K562 (cell line): ENCODE measurements around the gene CCND3. TPM values are rescaled to one million over a fixed set of nuclear protein-coding genes. Genes with fewer than 3 reads are reported as not detected.

Experiments
- CBX2 ChIP-seq: fragments of 200-600 bp; sonication (generic); IDR thresholded peaks from one replicate; pipeline ENCODE4 v1.6.1; 2012; ENCODE audit warnings: mild to moderate bottlenecking, low read length, inconsistent platforms; ENCODE audit not compliant: insufficient read depth, poor library complexity, severe bottlenecking
- CREM ChIP-seq: IDR thresholded peaks from 2 replicates; pipeline ENCODE4 v1.6.1; 2014; ENCODE audit warnings: antibody characterized with exemption, low read depth
- GABPB2 ChIP-seq: fragments of 250-450 bp; sonication (Bioruptor Pico); conservative IDR thresholded peaks from 2 replicates; pipeline ENCODE4 v1.5.1; 2021; ENCODE audit warnings: mild to moderate bottlenecking
- HMGXB4 ChIP-seq: sonication (generic); formaldehyde crosslinking; IDR thresholded peaks from 2 replicates; pipeline ENCODE4 v1.8.1; 2023; ENCODE audit warnings: mild to moderate bottlenecking, missing genetic modification reagents
- MAFG ChIP-seq: fragments of 450-650 bp; conservative IDR thresholded peaks from 2 replicates; pipeline ENCODE4 v1.6.1; 2016; ENCODE audit warnings: missing genetic modification characterization, missing compliant biosample characterization
- MECOM ChIP-seq: fragments of 250-450 bp; sonication (Bioruptor Pico); IDR thresholded peaks from 2 replicates; pipeline ENCODE4 v1.8.0; 2022; ENCODE audit warnings: inconsistent platforms
- MNT ChIP-seq, 2 experiments: fragments of 450-650 bp; conservative IDR thresholded peaks; 2 replicates each; pipeline ENCODE4 v1.6.1; 2017; ENCODE audit warnings: mild to moderate bottlenecking in 2 of 2, moderate library complexity in 2 of 2
- MTF1 ChIP-seq: fragments of 250-450 bp; sonication (Bioruptor Pico); IDR thresholded peaks from 2 replicates; pipeline ENCODE4 v1.9.0; 2021; ENCODE audit warnings: moderate library complexity, mild to moderate bottlenecking, inconsistent platforms, borderline replicate concordance
- NBN ChIP-seq: fragments of 450-650 bp; IDR thresholded peaks from 2 replicates; pipeline ENCODE4 v1.6.1; 2016; ENCODE audit warnings: low read depth, mild to moderate bottlenecking
- POLR2AphosphoS2 ChIP-seq: IDR thresholded peaks from 2 replicates; pipeline ENCODE4 v1.6.1; 2012; ENCODE audit warnings: low read length, improper control_type of control experiment
- SAFB ChIP-seq: fragments of 200-400 bp; formaldehyde crosslinking; IDR thresholded peaks from 2 replicates; pipeline ENCODE4 v1.6.1; 2017; ENCODE audit warnings: low read depth, low read length, borderline replicate concordance
- ZNF655 ChIP-seq: fragments of 250-450 bp; sonication (Bioruptor Pico); IDR thresholded peaks from 2 replicates; pipeline ENCODE4 v1.5.0; 2021
- ZNF76 ChIP-seq: fragments of 250-450 bp; sonication (Bioruptor Pico); IDR thresholded peaks from 2 replicates; pipeline ENCODE4 v1.4.0; 2020; ENCODE audit warnings: mild to moderate bottlenecking, moderate library complexity, borderline replicate concordance
- ZNF77 ChIP-seq: fragments of 250-450 bp; sonication (Bioruptor Pico); IDR thresholded peaks from 2 replicates; pipeline ENCODE4 v1.5.0; 2020
- polyA plus RNA-seq, 8 experiments: library from polyadenylated mRNA; depleted of rRNA in 4 of 8; stranded (reverse) in 5 of 8; unstranded in 3 of 8; fragments of >200 nt; fragmentation: Nextera tagmentation in 2 of 8; fragmentation: Illumina TruSeq in 1 of 8; extraction: Ambion mirVana in 2 of 8; extraction: Trizol in 1 of 8; gene quantifications; 2 replicates each; pipeline versions ENCODE4 v1.2.1 to v1.2.3, GENCODE V29; 2011 to 2014; ENCODE audit warnings: inconsistent platforms in 1 of 8, missing spikeins in 1 of 8
- total RNA-seq, 7 experiments: library from RNA; depleted of rRNA in 6 of 7; stranded (reverse); fragments of >200 nt in 6 of 7; fragmentation: Illumina TruSeq in 2 of 7; extraction: Trizol in 2 of 7; gene quantifications; 2 replicates each; pipeline versions ENCODE4 v1.2.1 to v1.2.3, GENCODE V29; 2011 to 2021; ENCODE audit warnings: low replicate concordance in 1 of 7
- TF ChIP-seq, protein P1 (sequence below): sonication (generic); formaldehyde crosslinking; IDR thresholded peaks from 2 replicates; pipeline ENCODE4 v1.8.0; 2022; ENCODE audit warnings: mild to moderate bottlenecking, missing genetic modification reagents, borderline replicate concordance
- TF ChIP-seq, protein P2 (sequence below): fragments of 450-650 bp; IDR thresholded peaks from 2 replicates; pipeline ENCODE4 v1.6.1; 2018; ENCODE audit warnings: mild to moderate bottlenecking, low read depth; ENCODE audit not compliant: partially characterized antibody
- TF ChIP-seq, protein P3 (sequence below): fragments of 450-650 bp; IDR thresholded peaks from 2 replicates; pipeline ENCODE4 v1.6.1; 2014; ENCODE audit warnings: low read depth, mild to moderate bottlenecking, moderate library complexity, borderline replicate concordance

CCND3 gene
- total and polyA plus RNA-seq, 9 of the 15 experiments (the other 6 are each of a cell fraction or from before 2014, with no cell fraction given), result 21.5 to 204 (median 97.4) TPM

DNA sequence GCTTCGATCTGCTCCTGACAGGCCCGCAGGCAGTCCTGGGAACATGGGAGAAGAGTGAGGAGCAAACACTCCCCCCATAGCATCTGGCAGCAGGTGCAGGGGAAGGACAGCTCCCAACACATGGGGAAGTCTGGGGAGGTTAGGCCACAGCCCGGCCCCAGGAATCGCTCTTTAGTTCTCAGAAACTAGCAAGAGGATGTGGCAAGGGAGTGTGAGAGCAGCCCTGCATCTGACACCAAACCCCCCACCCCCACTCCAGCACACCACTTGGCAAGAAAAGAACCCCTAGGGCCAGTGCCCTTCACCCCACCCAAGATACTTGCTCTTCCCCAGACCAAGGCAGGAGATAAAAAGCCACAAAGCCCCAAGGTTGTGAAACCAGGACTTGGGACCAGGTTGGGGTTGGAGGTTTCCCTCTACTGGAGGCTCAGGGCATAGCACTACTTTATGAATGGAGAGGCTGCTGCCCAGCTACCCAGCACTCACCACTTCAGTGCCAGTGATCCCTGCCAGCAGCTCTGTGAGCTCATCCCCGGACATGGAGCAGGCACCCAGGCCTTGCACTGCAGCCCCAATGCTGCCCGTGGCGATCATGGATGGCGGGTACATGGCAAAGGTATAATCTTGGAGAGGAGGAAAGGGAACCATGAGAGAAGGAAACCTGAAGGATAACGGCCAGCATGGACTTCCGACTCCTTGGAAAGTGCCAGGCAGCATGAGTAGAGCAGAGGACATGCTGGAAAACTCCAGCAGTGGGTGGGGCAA, 5.4 kb downstream of the CCND3 start (continued):
- TF ChIP-seq, protein P1, sequence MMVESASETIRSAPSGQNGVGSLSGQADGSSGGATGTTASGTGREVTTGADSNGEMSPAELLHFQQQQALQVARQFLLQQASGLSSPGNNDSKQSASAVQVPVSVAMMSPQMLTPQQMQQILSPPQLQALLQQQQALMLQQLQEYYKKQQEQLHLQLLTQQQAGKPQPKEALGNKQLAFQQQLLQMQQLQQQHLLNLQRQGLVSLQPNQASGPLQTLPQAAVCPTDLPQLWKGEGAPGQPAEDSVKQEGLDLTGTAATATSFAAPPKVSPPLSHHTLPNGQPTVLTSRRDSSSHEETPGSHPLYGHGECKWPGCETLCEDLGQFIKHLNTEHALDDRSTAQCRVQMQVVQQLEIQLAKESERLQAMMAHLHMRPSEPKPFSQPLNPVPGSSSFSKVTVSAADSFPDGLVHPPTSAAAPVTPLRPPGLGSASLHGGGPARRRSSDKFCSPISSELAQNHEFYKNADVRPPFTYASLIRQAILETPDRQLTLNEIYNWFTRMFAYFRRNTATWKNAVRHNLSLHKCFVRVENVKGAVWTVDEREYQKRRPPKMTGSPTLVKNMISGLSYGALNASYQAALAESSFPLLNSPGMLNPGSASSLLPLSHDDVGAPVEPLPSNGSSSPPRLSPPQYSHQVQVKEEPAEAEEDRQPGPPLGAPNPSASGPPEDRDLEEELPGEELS (CRISPR knock-in tag), result 0 out of 2 replicates have a peak, but pooled peaks have one; percentile 55
- TF ChIP-seq POLR2AphosphoS2 (no peak), ZNF77 (CRISPR knock-in tag) (no peak), SAFB (no peak), MNT (conservative IDR thresholded peaks at IDR 0.05) (peak; percentile 17 to 67; a peak in 3 of 4 replicates), HMGXB4 (CRISPR knock-in tag) (no peak), ZNF655 (no peak), MAFG (tag) (no peak), MTF1 (CRISPR knock-in tag) (no peak), ZNF76 (CRISPR knock-in tag) (no peak), MECOM (CRISPR knock-in tag) (peak; percentile 90), GABPB2 (CRISPR knock-in tag) (no peak), CREM (peak; percentile 54; the same call in 1 of the 2 replicates), NBN (peak; percentile 89; the same call in 1 of the 2 replicates), CBX2 (no peak)
- TF ChIP-seq, protein P2, sequence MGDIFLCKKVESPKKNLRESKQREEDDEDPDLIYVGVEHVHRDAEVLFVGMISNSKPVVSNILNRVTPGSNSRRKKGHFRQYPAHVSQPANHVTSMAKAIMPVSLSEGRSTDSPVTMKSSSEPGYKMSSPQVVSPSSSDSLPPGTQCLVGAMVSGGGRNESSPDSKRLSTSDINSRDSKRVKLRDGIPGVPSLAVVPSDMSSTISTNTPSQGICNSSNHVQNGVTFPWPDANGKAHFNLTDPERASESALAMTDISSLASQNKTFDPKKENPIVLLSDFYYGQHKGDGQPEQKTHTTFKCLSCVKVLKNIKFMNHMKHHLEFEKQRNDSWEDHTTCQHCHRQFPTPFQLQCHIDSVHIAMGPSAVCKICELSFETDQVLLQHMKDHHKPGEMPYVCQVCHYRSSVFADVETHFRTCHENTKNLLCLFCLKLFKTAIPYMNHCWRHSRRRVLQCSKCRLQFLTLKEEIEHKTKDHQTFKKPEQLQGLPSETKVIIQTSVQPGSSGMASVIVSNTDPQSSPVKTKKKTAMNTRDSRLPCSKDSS, result no peak
- TF ChIP-seq, protein P3, sequence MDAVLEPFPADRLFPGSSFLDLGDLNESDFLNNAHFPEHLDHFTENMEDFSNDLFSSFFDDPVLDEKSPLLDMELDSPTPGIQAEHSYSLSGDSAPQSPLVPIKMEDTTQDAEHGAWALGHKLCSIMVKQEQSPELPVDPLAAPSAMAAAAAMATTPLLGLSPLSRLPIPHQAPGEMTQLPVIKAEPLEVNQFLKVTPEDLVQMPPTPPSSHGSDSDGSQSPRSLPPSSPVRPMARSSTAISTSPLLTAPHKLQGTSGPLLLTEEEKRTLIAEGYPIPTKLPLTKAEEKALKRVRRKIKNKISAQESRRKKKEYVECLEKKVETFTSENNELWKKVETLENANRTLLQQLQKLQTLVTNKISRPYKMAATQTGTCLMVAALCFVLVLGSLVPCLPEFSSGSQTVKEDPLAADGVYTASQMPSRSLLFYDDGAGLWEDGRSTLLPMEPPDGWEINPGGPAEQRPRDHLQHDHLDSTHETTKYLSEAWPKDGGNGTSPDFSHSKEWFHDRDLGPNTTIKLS, result peak; percentile 43; the same call in 1 of the 2 replicates
